HCT116 (cell line): ENCODE results near the gene ASF1A. TPM values are rescaled to one million over a fixed set of nuclear protein-coding genes. Genes with fewer than 3 reads are reported as not detected.

Experiments used
- ATAC-seq: fragments of 200-7000 bp; cut with Tn5 transposase; 2 replicates; pipeline ENCODE4 v1.9.1; 2020; ENCODE audit warnings: mild to moderate bottlenecking, moderate library complexity
- BruUV-seq: library from RNA; stranded (reverse); fragments of 400-500 nt; replicated peaks from 2 replicates; lab custom pipeline; 2021; lab: Mats Ljungman, UMichigan
- CTCF ChIA-PET: fragments of 300-600 bp; sonication (Branson Sonifier 250); formaldehyde crosslinking; loops from one replicate; lab custom pipeline; 2021; ENCODE audit warnings: antibody characterized with exemption; lab: Charles Lee
- POLR2A ChIA-PET: fragments of 300-600, 350-600 bp; sonication (Branson Sonifier 250); formaldehyde crosslinking; loops from one replicate; lab custom pipeline; 2021; ENCODE audit warnings: antibody characterized with exemption; lab: Charles Lee
- RAD21 ChIA-PET, 2 experiments: fragments of 300-600 bp; sonication (Branson Sonifier 250); formaldehyde crosslinking; loops; one replicate each; lab custom pipeline; 2023; ENCODE audit warnings: low total read pairs in 2 of 2; ENCODE audit not compliant: uncharacterized antibody in 2 of 2, unreplicated experiment in 2 of 2, low non-redundant PET in 1 of 2; lab: Charles Lee
- DNase-seq: peaks from one replicate; pipeline ENCODE4 v3.0.0-alpha.2; 2010; ENCODE audit warnings: low read depth, low spot score
- H2AFZ ChIP-seq: fragments of 200-600 bp; shearing (Covaris generic), sonication (generic); 2 replicates; pipeline ENCODE4 v1.6.1; 2017; ENCODE audit warnings: low read depth, mixed run types, mixed read lengths, antibody characterized with exemption, low read length; ENCODE audit not compliant: poor library complexity, severe bottlenecking
- H3K27ac ChIP-seq: 2 replicates; pipeline ENCODE4 v1.5.1; 2012; ENCODE audit warnings: low read depth, low read length
- H3K27me3 ChIP-seq: fragments of 200-600 bp; sonication (generic); 2 replicates; pipeline ENCODE4 v1.6.1; 2016; ENCODE audit warnings: mixed run types, low read length, mixed read lengths; ENCODE audit not compliant: insufficient read depth
- H3K36me3 ChIP-seq, 2 experiments: fragments of 200-500 bp in 1 of 2; fragments of 200-600 bp in 1 of 2; sonication (Bioruptor generic) in 1 of 2; sonication (generic) in 1 of 2; 2 replicates each; pipeline versions ENCODE4 v1.5.1 to v1.6.1; 2014 to 2016; ENCODE audit warnings: low read length in 2 of 2, inconsistent platforms in 1 of 2, mixed read lengths in 1 of 2, mixed run types in 1 of 2; ENCODE audit not compliant: insufficient read depth in 2 of 2, control insufficient read depth in 1 of 2
- H3K4me1 ChIP-seq, 2 experiments: fragments of 200-600 bp in 1 of 2; sonication (generic) in 1 of 2; 2 replicates each; pipeline versions ENCODE4 v1.5.1 to v1.6.1; 2012 to 2017; ENCODE audit warnings: low read length in 2 of 2, inconsistent platforms in 1 of 2, mild to moderate bottlenecking in 1 of 2, mixed read lengths in 1 of 2, mixed run types in 1 of 2, moderate library complexity in 1 of 2; ENCODE audit not compliant: insufficient read depth in 2 of 2, control insufficient read depth in 1 of 2
- H3K4me2 ChIP-seq: fragments of 200-600 bp; sonication (generic); 2 replicates; pipeline ENCODE4 v1.6.1; 2017; ENCODE audit warnings: mixed run types, low read length, mixed read lengths
- H3K4me3 ChIP-seq, 2 experiments: fragments of 200-600 bp in 1 of 2; sonication (generic) in 1 of 2; replicated peaks in 1 of 2; 2 replicates each; pipeline ENCODE4 v1.5.1; 2011 to 2016; ENCODE audit warnings: low read length in 2 of 2, control low read depth in 1 of 2, low read depth in 1 of 2, mild to moderate bottlenecking in 1 of 2, mixed read lengths in 1 of 2, mixed run types in 1 of 2
- H3K79me2 ChIP-seq: fragments of 200-600 bp; sonication (generic); 2 replicates; pipeline ENCODE4 v1.6.1; 2017; ENCODE audit warnings: mild to moderate bottlenecking, mixed run types, low read length, moderate library complexity, mixed read lengths; ENCODE audit not compliant: insufficient read depth
- H3K9ac ChIP-seq: fragments of 200-600 bp; sonication (generic); 2 replicates; pipeline ENCODE4 v1.6.1; 2016; ENCODE audit warnings: low read length, mixed read lengths
- H3K9me2 ChIP-seq: fragments of 200-600 bp; sonication (generic), shearing (Covaris generic); 2 replicates; pipeline ENCODE4 v1.6.1; 2017; ENCODE audit warnings: mixed run types, mild to moderate bottlenecking, moderate library complexity; ENCODE audit not compliant: insufficient read depth
- H3K9me3 ChIP-seq, 2 experiments: fragments of 200-500 bp in 1 of 2; fragments of 200-600 bp in 1 of 2; sonication (Bioruptor generic) in 1 of 2; sonication (generic) in 1 of 2; 2 replicates each; pipeline ENCODE4 v1.6.1; 2014 to 2017; ENCODE audit warnings: low read length in 2 of 2, mixed read lengths in 2 of 2, inconsistent platforms in 1 of 2, low read depth in 1 of 2, mild to moderate bottlenecking in 1 of 2, mixed run types in 1 of 2, moderate library complexity in 1 of 2; ENCODE audit not compliant: control insufficient read depth in 1 of 2, insufficient read depth in 1 of 2
- H4K20me1 ChIP-seq: fragments of 200-600 bp; sonication (generic), shearing (Covaris generic); 2 replicates; pipeline ENCODE4 v1.6.1; 2017; ENCODE audit warnings: mixed run types, mild to moderate bottlenecking, moderate library complexity; ENCODE audit not compliant: insufficient read depth
- ELF1 ChIP-seq: IDR thresholded peaks from 2 replicates; pipeline ENCODE4 v1.6.1; 2012; ENCODE audit warnings: low read depth, borderline replicate concordance
- EZH2phosphoT487 ChIP-seq: fragments of 200-600 bp; IDR thresholded peaks from 2 replicates; pipeline ENCODE4 v1.6.1; 2018; ENCODE audit warnings: antibody characterized with exemption, borderline replicate concordance
- POLR2AphosphoS5 ChIP-seq: IDR thresholded peaks from 2 replicates; pipeline ENCODE4 v1.6.1; 2011; ENCODE audit warnings: mild to moderate bottlenecking, low read depth, low read length, moderate library complexity
- RAD21 ChIP-seq: IDR thresholded peaks from 2 replicates; pipeline ENCODE4 v1.6.1; 2012; ENCODE audit warnings: low read depth, mild to moderate bottlenecking
- SIN3A ChIP-seq: IDR thresholded peaks from 2 replicates; pipeline ENCODE4 v1.6.1; 2012; ENCODE audit warnings: low read depth
- ZNF274 ChIP-seq: fragments of 200-500 bp; sonication (Bioruptor generic); IDR thresholded peaks from 2 replicates; pipeline ENCODE4 v1.6.1; 2014; ENCODE audit warnings: mild to moderate bottlenecking, low read depth, low read length, inconsistent platforms
- intact Hi-C: fragments of 100-400 bp; cut with micrococcal nuclease; formaldehyde crosslinking; loops from 2 replicates; pipeline ENCODE4 v1.10.0; 2022
- total RNA-seq: library from RNA; stranded (reverse); gene quantifications from one replicate; pipeline ENCODE4 v1.2.1, GENCODE V29; 2021; ENCODE audit not compliant: unreplicated experiment
- TF ChIP-seq, protein P1 (sequence below), 3 experiments: fragments of 200-600 bp in 1 of 3; sonication (generic) in 1 of 3; IDR thresholded peaks in 2 of 3; conservative IDR thresholded peaks in 1 of 3; 2 replicates each; pipeline ENCODE4 v1.5.1; 2012 to 2017; ENCODE audit warnings: low read depth in 2 of 3, low read length in 2 of 3, antibody characterized with exemption in 1 of 3, borderline replicate concordance in 1 of 3, control low read depth in 1 of 3, mild to moderate bottlenecking in 1 of 3, mixed read lengths in 1 of 3, mixed run types in 1 of 3, moderate library complexity in 1 of 3; ENCODE audit not compliant: insufficient read depth in 1 of 3
- TF ChIP-seq, protein P2 (sequence below): IDR thresholded peaks from 2 replicates; pipeline ENCODE4 v1.6.1; 2012
- TF ChIP-seq, protein P3 (sequence below): IDR thresholded peaks from 2 replicates; pipeline ENCODE4 v1.6.1; 2012; ENCODE audit warnings: low read depth
- TF ChIP-seq, protein P4 (sequence below): IDR thresholded peaks from 2 replicates; pipeline ENCODE4 v1.6.1; 2012

Gene ASF1A
- total RNA-seq, 1 experiment from 2014 or later: 23.3 TPM

DNA sequence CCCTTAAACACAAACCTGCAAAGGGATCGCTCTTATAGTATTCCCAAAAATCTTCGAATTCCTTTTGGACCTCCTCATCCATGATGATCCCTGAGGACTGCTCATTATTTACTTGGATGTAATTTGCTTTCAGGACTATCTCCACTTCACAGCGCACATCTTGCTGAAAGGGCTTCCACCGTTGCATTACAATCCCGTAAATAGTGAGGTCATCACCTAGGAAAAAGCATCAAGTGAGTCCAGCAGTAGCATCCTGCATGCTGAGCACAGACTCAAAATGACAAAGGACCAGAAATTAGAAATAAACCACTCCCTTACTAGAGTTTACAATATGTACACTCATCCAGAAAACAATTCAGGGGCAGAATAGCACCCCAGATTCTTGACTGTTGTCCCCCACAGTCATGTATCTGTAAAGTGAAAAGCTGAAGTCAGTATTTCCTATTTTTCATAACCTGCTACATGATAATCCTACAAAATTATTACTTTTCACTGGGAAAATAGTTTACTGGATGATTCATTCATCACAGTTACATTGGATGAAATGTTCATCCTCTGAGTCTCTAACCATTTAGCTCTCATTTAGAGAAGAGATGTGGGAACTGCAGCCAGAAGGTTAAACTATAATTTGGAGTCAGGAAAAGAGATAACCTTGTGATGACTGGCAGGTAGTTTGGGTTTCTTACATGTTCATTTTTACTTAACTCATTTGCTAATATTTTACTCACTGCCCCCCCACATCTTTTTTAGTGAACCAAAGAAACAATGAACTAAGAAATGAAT, 23.8 kb downstream of the ASF1A start:
- BruUV-seq: no TSS peak
- no peak overlapping the region for H3K9ac ChIP-seq
- TF ChIP-seq ZNF274: no peak
- TF ChIP-seq ELF1: no peak
- TF ChIP-seq, protein P1, sequence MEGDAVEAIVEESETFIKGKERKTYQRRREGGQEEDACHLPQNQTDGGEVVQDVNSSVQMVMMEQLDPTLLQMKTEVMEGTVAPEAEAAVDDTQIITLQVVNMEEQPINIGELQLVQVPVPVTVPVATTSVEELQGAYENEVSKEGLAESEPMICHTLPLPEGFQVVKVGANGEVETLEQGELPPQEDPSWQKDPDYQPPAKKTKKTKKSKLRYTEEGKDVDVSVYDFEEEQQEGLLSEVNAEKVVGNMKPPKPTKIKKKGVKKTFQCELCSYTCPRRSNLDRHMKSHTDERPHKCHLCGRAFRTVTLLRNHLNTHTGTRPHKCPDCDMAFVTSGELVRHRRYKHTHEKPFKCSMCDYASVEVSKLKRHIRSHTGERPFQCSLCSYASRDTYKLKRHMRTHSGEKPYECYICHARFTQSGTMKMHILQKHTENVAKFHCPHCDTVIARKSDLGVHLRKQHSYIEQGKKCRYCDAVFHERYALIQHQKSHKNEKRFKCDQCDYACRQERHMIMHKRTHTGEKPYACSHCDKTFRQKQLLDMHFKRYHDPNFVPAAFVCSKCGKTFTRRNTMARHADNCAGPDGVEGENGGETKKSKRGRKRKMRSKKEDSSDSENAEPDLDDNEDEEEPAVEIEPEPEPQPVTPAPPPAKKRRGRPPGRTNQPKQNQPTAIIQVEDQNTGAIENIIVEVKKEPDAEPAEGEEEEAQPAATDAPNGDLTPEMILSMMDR (IDR thresholded peaks at IDR 0.05 in 2 of 3, conservative IDR thresholded peaks at IDR 0.05 in 1 of 3; ENCODE audit: borderline replicate concordance in 1 of 3, insufficient read depth in 1 of 3, low read depth in 2 of 3, low read length in 2 of 3): no peak
- TF ChIP-seq, protein P2, sequence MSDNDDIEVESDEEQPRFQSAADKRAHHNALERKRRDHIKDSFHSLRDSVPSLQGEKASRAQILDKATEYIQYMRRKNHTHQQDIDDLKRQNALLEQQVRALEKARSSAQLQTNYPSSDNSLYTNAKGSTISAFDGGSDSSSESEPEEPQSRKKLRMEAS: no peak
- no peak for TF ChIP-seq EZH2phosphoT487
- TF ChIP-seq, protein P3, sequence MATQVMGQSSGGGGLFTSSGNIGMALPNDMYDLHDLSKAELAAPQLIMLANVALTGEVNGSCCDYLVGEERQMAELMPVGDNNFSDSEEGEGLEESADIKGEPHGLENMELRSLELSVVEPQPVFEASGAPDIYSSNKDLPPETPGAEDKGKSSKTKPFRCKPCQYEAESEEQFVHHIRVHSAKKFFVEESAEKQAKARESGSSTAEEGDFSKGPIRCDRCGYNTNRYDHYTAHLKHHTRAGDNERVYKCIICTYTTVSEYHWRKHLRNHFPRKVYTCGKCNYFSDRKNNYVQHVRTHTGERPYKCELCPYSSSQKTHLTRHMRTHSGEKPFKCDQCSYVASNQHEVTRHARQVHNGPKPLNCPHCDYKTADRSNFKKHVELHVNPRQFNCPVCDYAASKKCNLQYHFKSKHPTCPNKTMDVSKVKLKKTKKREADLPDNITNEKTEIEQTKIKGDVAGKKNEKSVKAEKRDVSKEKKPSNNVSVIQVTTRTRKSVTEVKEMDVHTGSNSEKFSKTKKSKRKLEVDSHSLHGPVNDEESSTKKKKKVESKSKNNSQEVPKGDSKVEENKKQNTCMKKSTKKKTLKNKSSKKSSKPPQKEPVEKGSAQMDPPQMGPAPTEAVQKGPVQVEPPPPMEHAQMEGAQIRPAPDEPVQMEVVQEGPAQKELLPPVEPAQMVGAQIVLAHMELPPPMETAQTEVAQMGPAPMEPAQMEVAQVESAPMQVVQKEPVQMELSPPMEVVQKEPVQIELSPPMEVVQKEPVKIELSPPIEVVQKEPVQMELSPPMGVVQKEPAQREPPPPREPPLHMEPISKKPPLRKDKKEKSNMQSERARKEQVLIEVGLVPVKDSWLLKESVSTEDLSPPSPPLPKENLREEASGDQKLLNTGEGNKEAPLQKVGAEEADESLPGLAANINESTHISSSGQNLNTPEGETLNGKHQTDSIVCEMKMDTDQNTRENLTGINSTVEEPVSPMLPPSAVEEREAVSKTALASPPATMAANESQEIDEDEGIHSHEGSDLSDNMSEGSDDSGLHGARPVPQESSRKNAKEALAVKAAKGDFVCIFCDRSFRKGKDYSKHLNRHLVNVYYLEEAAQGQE: no peak
- TF ChIP-seq POLR2AphosphoS5: no peak
- TF ChIP-seq, protein P4, sequence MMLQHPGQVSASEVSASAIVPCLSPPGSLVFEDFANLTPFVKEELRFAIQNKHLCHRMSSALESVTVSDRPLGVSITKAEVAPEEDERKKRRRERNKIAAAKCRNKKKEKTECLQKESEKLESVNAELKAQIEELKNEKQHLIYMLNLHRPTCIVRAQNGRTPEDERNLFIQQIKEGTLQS: no peak
- TF ChIP-seq RAD21: no peak
- TF ChIP-seq SIN3A: no peak
- ChIA-PET CTCF (no interaction called here), POLR2A (no interaction called here), RAD21 (no interaction called here)
- no peak overlapping the region for H3K4me3 ChIP-seq
- H3K79me2 ChIP-seq: no peaks in the 10 kb centered on the region
- no peaks in the 10 kb centered on the region for H3K9me2 ChIP-seq
- peaks cover 13 to 20% of the 10 kb centered on the region in 2 experiments; a peak in 3 of 4 replicates for H3K36me3 ChIP-seq
- ATAC-seq (no peak), DNase-seq (no peak)
- no peak overlapping the region for H3K27ac ChIP-seq
- no peak overlapping the region for H3K4me2 ChIP-seq
- no peaks in the 10 kb centered on the region for H4K20me1 ChIP-seq
- H2AFZ ChIP-seq: no peak overlapping the region
- intact Hi-C loops: no loop called here
- H3K27me3 ChIP-seq: no peaks in the 10 kb centered on the region
- no peaks in the 10 kb centered on the region for H3K4me1 ChIP-seq
- no peaks in the 10 kb centered on the region for H3K9me3 ChIP-seq
